ENCODE data around the gene TRIM3. TPM values are rescaled to one million over a fixed set of nuclear protein-coding genes. Genes with fewer than 3 reads are reported as not detected.

The TRIM3 gene
- total and polyA plus RNA-seq, 2 of the 4 experiments (the other 2 are of a cell fraction) = 13.8 to 22.3 TPM

DNA sequence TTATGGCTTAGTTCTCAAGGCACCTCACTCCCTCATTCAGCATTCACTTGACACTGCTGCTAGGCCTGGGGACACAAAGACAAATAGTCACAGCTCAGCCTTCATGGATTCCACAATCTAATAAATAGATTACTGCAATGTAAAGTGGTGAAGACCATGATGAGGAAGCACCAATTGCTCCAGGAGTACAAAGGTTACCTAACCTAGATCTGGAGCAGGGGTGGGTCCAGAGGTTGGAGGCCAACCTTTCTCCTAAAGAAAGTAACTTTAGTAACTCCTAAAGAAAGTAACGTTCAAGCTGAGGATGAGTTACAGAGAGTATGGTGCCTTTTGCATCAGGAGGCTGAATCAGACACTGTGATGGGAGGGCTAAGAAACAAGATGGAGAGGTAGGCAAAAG is 4.1 kb downstream of the TRIM3 start:
- no peak overlapping the region for H3K4me3 ChIP-seq (ENCODE audit: insufficient read depth, low read depth, low read length)
- peaks cover 17% of the 10 kb centered on the region for H3K9me1 ChIP-seq (ENCODE audit: insufficient read depth, low read length)
- H2BK120ac ChIP-seq (ENCODE audit: low read depth, low read length) = no peak overlapping the region
- BruUV-seq (replicated peaks) = no TSS peak
- no peak overlapping the region for H3K27ac ChIP-seq (ENCODE audit: insufficient read depth, low read length)
- H3K9me3 ChIP-seq (ENCODE audit: control insufficient read depth, insufficient read depth, low read length) = no peaks in the 10 kb centered on the region
- H3K27me3 ChIP-seq (ENCODE audit: control insufficient read depth, insufficient read depth, low read length) = no peaks in the 10 kb centered on the region
- H4K91ac ChIP-seq (ENCODE audit: insufficient read depth, low read depth, low read length) = peak overlapping the region; percentile 72
- peak overlapping the region; percentile 58; the same call in 1 of the 2 replicates for H3K23ac ChIP-seq (ENCODE audit: low read depth, low read length)
- DNase-seq (no peak), ATAC-seq (ENCODE audit: low read depth) (no peak)
- H4K20me1 ChIP-seq (ENCODE audit: insufficient read depth, low read length) = peaks cover 6% of the 10 kb centered on the region; the same call in 1 of the 2 replicates
- 0 out of 3 replicates have a peak overlapping the region, but pooled peaks have one; percentile 38 for H2BK15ac ChIP-seq (ENCODE audit: low read depth, low read length)
- H3K14ac ChIP-seq (replicated peaks; ENCODE audit: low read depth, low read length) = peak overlapping the region; percentile 90
- peak overlapping the region; percentile 36; the same call in 1 of the 2 replicates for H3K18ac ChIP-seq (ENCODE audit: low read depth, low read length)
- WGBS, 2 experiments (ENCODE audit: extremely low coverage in 2 of 2, insufficient read length in 1 of 2) = 100% methylated on average over 1 of the region's 1 CpG; no CpG with 5 or more reads in 1 of the 2 experiments
- no peak overlapping the region for H3K4me2 ChIP-seq (ENCODE audit: low read depth, low read length)
- peak overlapping the region; percentile 60; the same call in 1 of the 2 replicates for H3K4ac ChIP-seq (ENCODE audit: low read depth, low read length)
- in situ Hi-C loops (cut with MboI; ENCODE audit: low sequenced_read_pairs) (no loop called here), dilution Hi-C loops (cut with HindIII; ENCODE audit: low sequenced_read_pairs, unreplicated experiment) (no loop called here), intact Hi-C loops (cut with micrococcal nuclease) (no loop called here)
- H2AK9ac ChIP-seq (replicated peaks; ENCODE audit: low read depth, low read length, poor library complexity) = no peak overlapping the region
- H2BK20ac ChIP-seq (ENCODE audit: low read depth, low read length) = no peak overlapping the region
- peak overlapping the region; percentile 62 for H2BK5ac ChIP-seq (ENCODE audit: low read depth, low read length, poor library complexity, severe bottlenecking)
- 0 out of 2 replicates have a peak overlapping the region, but pooled peaks have one; percentile 50 for H3K9ac ChIP-seq (ENCODE audit: low read depth, low read length)
- peak overlapping the region; percentile 67; the same call in 1 of the 2 replicates for H2AK5ac ChIP-seq (ENCODE audit: low read depth, low read length)
- H4K8ac ChIP-seq (ENCODE audit: low read depth in 2 of 2, low read length in 2 of 2) = peak overlapping the region; percentile 90 to 91
- peak overlapping the region; percentile 23; the same call in 1 of the 2 replicates for H4K5ac ChIP-seq (ENCODE audit: low read depth, low read length)
- H3K36me3 ChIP-seq (ENCODE audit: control insufficient read depth, insufficient read depth, low read length) = peaks cover 5% of the 10 kb centered on the region
- no peak for TF ChIP-seq RFX5 (IDR thresholded peaks at IDR 0.05; ENCODE audit: low read depth, low read length)
- H2AFZ ChIP-seq (replicated peaks; ENCODE audit: low read length, poor library complexity) = no peak overlapping the region
- peaks cover 5% of the 10 kb centered on the region for H3K4me1 ChIP-seq (ENCODE audit: control insufficient read depth, insufficient read depth, low read length)
- no peak overlapping the region for H3K56ac ChIP-seq (ENCODE audit: extremely low read depth, insufficient read depth, low read length)
- POLR2A ChIA-PET (ENCODE audit: unreplicated experiment) = no interaction called here
- H3K79me1 ChIP-seq (ENCODE audit: low read depth in 1 of 2, low read length in 2 of 2) = peaks cover 36 to 80% of the 10 kb centered on the region in 2 experiments
- CTCF ChIA-PET = interaction anchor here (0.9 kb wide), 1 partner anchor 90 kb away, joined by 4 read pairs; no protein-coding TSS in a partner anchor
